K562 (cell line): Measurements from ENCODE around the gene GAD1. TPM values are rescaled to one million over a fixed set of nuclear protein-coding genes. Genes with fewer than 3 reads are reported as not detected.

Experiments
- ATAC-seq: fragments of 200-7000 bp; cut with Tn5 transposase; 3 replicates; pipeline ENCODE4 v1.9.1; 2020; ENCODE audit warnings: moderate library complexity
- BruUV-seq: library from RNA; stranded (reverse); fragments of 400-500 nt; replicated peaks from 2 replicates; lab custom pipeline; 2021; lab: Mats Ljungman, UMichigan
- CTCF ChIA-PET: fragments of 300-600 bp; formaldehyde crosslinking; extraction: SDS; loops from one replicate; lab custom pipeline; 2021; ENCODE audit warnings: low intra/inter-chr PET ratio; lab: Yijun Ruan, JAX
- POLR2A ChIA-PET: fragments of 300-600, 350-650 bp; sonication (Branson Sonifier 250); formaldehyde crosslinking; extraction: SDS; loops from one replicate; lab custom pipeline; 2021; ENCODE audit warnings: antibody characterized with exemption, inconsistent platforms; lab: Yijun Ruan, JAX
- DNase-seq, 4 experiments: peaks; one replicate each; pipeline versions ENCODE4 v3.0.0 to v3.0.0-alpha.2; 2011 to 2018; ENCODE audit warnings: low spot score in 3 of 4, mixed read lengths in 3 of 4; ENCODE audit errors: extremely low read depth in 1 of 4
- FAIRE-seq: peaks from 2 replicates; lab custom pipeline; 2011; peaks lifted over from hg19 to GRCh38; lab: Jason Lieb, UNC
- H2AFZ ChIP-seq: 2 replicates; pipeline ENCODE4 v1.6.0; 2011; ENCODE audit warnings: low read depth, low read length, control low read depth, inconsistent platforms
- H3K27ac ChIP-seq: fragments of 200-600 bp; 3 replicates; pipeline ENCODE4 v1.8.0; 2011; ENCODE audit warnings: low read depth, mild to moderate bottlenecking, control low read depth, inconsistent platforms, low read length, moderate library complexity, mixed read lengths; ENCODE audit errors: extremely low read depth
- H3K27me3 ChIP-seq, 2 experiments: fragments of 300-600 bp in 1 of 2; 2 replicates in 1 of 2; 3 replicates in 1 of 2; pipeline versions ENCODE4 v1.6.0 to v1.8.0; 2011; ENCODE audit warnings: inconsistent platforms in 2 of 2, low read length in 2 of 2, mild to moderate bottlenecking in 1 of 2, mixed read lengths in 1 of 2, moderate library complexity in 1 of 2; ENCODE audit not compliant: control insufficient read depth in 2 of 2, insufficient read depth in 2 of 2
- H3K36me3 ChIP-seq: fragments of 300-600 bp; 3 replicates; pipeline ENCODE4 v1.8.0; 2011; ENCODE audit warnings: mild to moderate bottlenecking, low read length, inconsistent platforms; ENCODE audit not compliant: control insufficient read depth, insufficient read depth
- H3K4me1 ChIP-seq, 2 experiments: fragments of 200-600 bp in 1 of 2; replicated peaks in 1 of 2; 2 replicates in 1 of 2; 3 replicates in 1 of 2; pipeline versions ENCODE4 v1.5.1 to v1.8.0; 2011; ENCODE audit warnings: inconsistent platforms in 2 of 2, low read length in 2 of 2, mild to moderate bottlenecking in 1 of 2, mixed read lengths in 1 of 2, moderate library complexity in 1 of 2; ENCODE audit not compliant: control insufficient read depth in 2 of 2, insufficient read depth in 2 of 2
- H3K4me2 ChIP-seq: 2 replicates; pipeline ENCODE4 v1.6.1; 2011; ENCODE audit warnings: low read length, control low read depth, inconsistent platforms, mixed read lengths; ENCODE audit not compliant: insufficient read depth
- H3K4me3 ChIP-seq: fragments of 200-600 bp; sonication (generic), shearing (Covaris generic); 2 replicates; pipeline ENCODE4 v1.5.1; 2016; ENCODE audit warnings: control low read depth, inconsistent platforms
- H3K79me2 ChIP-seq: fragments of 200-600 bp; 3 replicates; pipeline ENCODE4 v1.8.0; 2011; ENCODE audit warnings: low read length, inconsistent platforms; ENCODE audit not compliant: control insufficient read depth, insufficient read depth
- H3K9ac ChIP-seq, 2 experiments: 2 replicates each; pipeline versions ENCODE4 v1.6.0 to v1.6.1; 2011; ENCODE audit warnings: low read depth in 2 of 2, low read length in 2 of 2, control low read depth in 1 of 2, inconsistent platforms in 1 of 2, mild to moderate bottlenecking in 1 of 2, mixed read lengths in 1 of 2; ENCODE audit not compliant: insufficient read depth in 1 of 2
- H3K9me1 ChIP-seq: one replicate; pipeline ENCODE4 v1.6.0; 2011; ENCODE audit warnings: inconsistent platforms, mild to moderate bottlenecking, low read length, moderate library complexity; ENCODE audit not compliant: control insufficient read depth, insufficient read depth
- H3K9me3 ChIP-seq: replicated peaks from 2 replicates; pipeline ENCODE4 v1.5.1; 2011; ENCODE audit warnings: low read depth, low read length, inconsistent platforms; ENCODE audit not compliant: control insufficient read depth, insufficient read depth
- H4K20me1 ChIP-seq: replicated peaks from 2 replicates; pipeline ENCODE4 v1.6.1; 2011; ENCODE audit warnings: low read length, inconsistent platforms, mixed read lengths; ENCODE audit not compliant: control insufficient read depth, insufficient read depth
- BRD4 ChIP-seq: fragments of 200-600 bp; sonication (generic); IDR thresholded peaks from 2 replicates; pipeline ENCODE4 v1.6.1; 2017; ENCODE audit warnings: inconsistent platforms
- GTF2E2 ChIP-seq: fragments of 200-800 bp; sonication (Bioruptor generic); IDR thresholded peaks from 2 replicates; pipeline ENCODE4 v1.6.1; 2016; ENCODE audit warnings: missing genetic modification characterization, missing compliant biosample characterization
- HNRNPK ChIP-seq: fragments of 200-400 bp; formaldehyde crosslinking; IDR thresholded peaks from one replicate; pipeline ENCODE4 v1.6.1; 2018; ENCODE audit warnings: mild to moderate bottlenecking, low read depth, low read length; ENCODE audit not compliant: poor library complexity, severe bottlenecking
- KDM1A ChIP-seq, 2 experiments: fragments of 450-650 bp; IDR thresholded peaks; 2 replicates each; pipeline ENCODE4 v1.6.1; 2016; ENCODE audit warnings: mild to moderate bottlenecking in 2 of 2
- MXI1 ChIP-seq: IDR thresholded peaks from 2 replicates; pipeline ENCODE4 v1.6.1; 2011; ENCODE audit warnings: low read depth, mild to moderate bottlenecking, improper control_type of control experiment, low read length
- PHF8 ChIP-seq: fragments of 200-600 bp; sonication (generic); IDR thresholded peaks from 2 replicates; pipeline ENCODE4 v1.6.1; 2012; ENCODE audit warnings: mixed run types, mild to moderate bottlenecking, inconsistent platforms, low read length, moderate library complexity, borderline replicate concordance
- SP1 ChIP-seq: sonication (generic); formaldehyde crosslinking; IDR thresholded peaks from 2 replicates; pipeline ENCODE4 v1.8.1; 2022; ENCODE audit warnings: mild to moderate bottlenecking, missing genetic modification reagents
- WHSC1 ChIP-seq: IDR thresholded peaks from one replicate; pipeline ENCODE4 v1.6.1; 2012; ENCODE audit warnings: low read length, control low read depth, inconsistent platforms
- ZNF253 ChIP-seq: fragments of 250-450 bp; sonication (Bioruptor Pico); conservative IDR thresholded peaks from 2 replicates; pipeline ENCODE4 v1.6.1; 2021; ENCODE audit warnings: mild to moderate bottlenecking
- WGBS: fragments of 100-300 bp; shearing (Covaris generic); methylation state at CpG from one replicate; pipeline ENCODE4 v1.1.6; 2016; ENCODE audit warnings: low coverage, mixed read lengths; ENCODE audit not compliant: insufficient coverage; ENCODE audit errors: missing lambda C conversion rate; 5-methylcytosine and 5-hydroxymethylcytosine counted together
- in situ Hi-C: fragments of 300-500 bp; cut with MboI; formaldehyde crosslinking; loops from 4 replicates; pipeline ENCODE4 v1.15.0; 2018; ENCODE audit warnings: inconsistent platforms, mixed read lengths
- intact Hi-C: fragments of 100-400 bp; cut with micrococcal nuclease; formaldehyde crosslinking; loops from 2 replicates; pipeline ENCODE4 v1.14.2; 2022
- polyA plus RNA-seq, 8 experiments: library from polyadenylated mRNA; depleted of rRNA in 4 of 8; stranded (reverse) in 5 of 8; unstranded in 3 of 8; fragments of >200 nt; fragmentation: Nextera tagmentation in 2 of 8; fragmentation: Illumina TruSeq in 1 of 8; extraction: Ambion mirVana in 2 of 8; extraction: Trizol in 1 of 8; gene quantifications; 2 replicates each; pipeline versions ENCODE4 v1.2.1 to v1.2.3, GENCODE V29; 2011 to 2014; ENCODE audit warnings: inconsistent platforms in 1 of 8, missing spikeins in 1 of 8
- total RNA-seq, 7 experiments: library from RNA; depleted of rRNA in 6 of 7; stranded (reverse); fragments of >200 nt in 6 of 7; fragmentation: Illumina TruSeq in 2 of 7; extraction: Trizol in 2 of 7; gene quantifications; 2 replicates each; pipeline versions ENCODE4 v1.2.1 to v1.2.3, GENCODE V29; 2011 to 2021; ENCODE audit warnings: low replicate concordance in 1 of 7
- TF ChIP-seq, protein P1 (sequence below): sonication (generic); formaldehyde crosslinking; IDR thresholded peaks from 2 replicates; pipeline ENCODE4 v1.8.0; 2023; ENCODE audit warnings: mild to moderate bottlenecking, missing genetic modification reagents
- TF ChIP-seq, protein P2 (sequence below): sonication (generic); formaldehyde crosslinking; IDR thresholded peaks from 2 replicates; pipeline ENCODE4 v1.8.0; 2022; ENCODE audit warnings: mild to moderate bottlenecking, missing genetic modification reagents
- TF ChIP-seq, protein P3 (sequence below): fragments of 250-450 bp; sonication (Bioruptor Pico); IDR thresholded peaks from 2 replicates; pipeline ENCODE4 v1.8.0; 2021; ENCODE audit warnings: borderline replicate concordance, mild to moderate bottlenecking, moderate library complexity; ENCODE audit not compliant: poor library complexity, severe bottlenecking

The GAD1 gene
- total and polyA plus RNA-seq, 9 of the 15 experiments (the other 6 are each of a cell fraction or from before 2014, with no cell fraction given): 2.7 to 29.1 (median 15.7) TPM

DNA sequence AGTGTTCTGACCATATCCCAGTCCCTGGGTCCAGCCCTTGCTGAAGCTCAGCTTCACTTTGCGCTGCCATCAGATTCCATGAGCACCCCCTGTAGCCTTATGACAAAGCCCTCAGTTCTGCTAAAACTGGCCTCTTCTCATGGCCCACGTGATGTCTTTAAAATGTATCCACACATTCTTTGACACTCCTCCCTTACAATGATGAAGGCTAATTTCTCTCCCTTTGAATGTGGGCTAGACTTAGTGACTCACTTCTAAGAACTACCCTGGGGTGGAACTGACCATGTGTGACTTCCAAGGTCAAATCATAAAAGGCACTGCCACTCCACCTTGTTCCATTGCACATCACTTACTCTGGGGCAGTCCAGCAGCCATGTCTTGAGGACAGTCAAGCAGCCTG is 67.0 kb downstream of the GAD1 start:
- TF ChIP-seq, protein P1, sequence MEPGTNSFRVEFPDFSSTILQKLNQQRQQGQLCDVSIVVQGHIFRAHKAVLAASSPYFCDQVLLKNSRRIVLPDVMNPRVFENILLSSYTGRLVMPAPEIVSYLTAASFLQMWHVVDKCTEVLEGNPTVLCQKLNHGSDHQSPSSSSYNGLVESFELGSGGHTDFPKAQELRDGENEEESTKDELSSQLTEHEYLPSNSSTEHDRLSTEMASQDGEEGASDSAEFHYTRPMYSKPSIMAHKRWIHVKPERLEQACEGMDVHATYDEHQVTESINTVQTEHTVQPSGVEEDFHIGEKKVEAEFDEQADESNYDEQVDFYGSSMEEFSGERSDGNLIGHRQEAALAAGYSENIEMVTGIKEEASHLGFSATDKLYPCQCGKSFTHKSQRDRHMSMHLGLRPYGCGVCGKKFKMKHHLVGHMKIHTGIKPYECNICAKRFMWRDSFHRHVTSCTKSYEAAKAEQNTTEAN (CRISPR knock-in tag): no peak
- TF ChIP-seq WHSC1 (no peak), GTF2E2 (no peak), KDM1A (IDR thresholded peaks at IDR 0.05) (no peak), HNRNPK (no peak), PHF8 (no peak), SP1 (no peak), BRD4 (no peak), ZNF253 (CRISPR knock-in tag) (no peak), MXI1 (no peak)
- TF ChIP-seq, protein P2, sequence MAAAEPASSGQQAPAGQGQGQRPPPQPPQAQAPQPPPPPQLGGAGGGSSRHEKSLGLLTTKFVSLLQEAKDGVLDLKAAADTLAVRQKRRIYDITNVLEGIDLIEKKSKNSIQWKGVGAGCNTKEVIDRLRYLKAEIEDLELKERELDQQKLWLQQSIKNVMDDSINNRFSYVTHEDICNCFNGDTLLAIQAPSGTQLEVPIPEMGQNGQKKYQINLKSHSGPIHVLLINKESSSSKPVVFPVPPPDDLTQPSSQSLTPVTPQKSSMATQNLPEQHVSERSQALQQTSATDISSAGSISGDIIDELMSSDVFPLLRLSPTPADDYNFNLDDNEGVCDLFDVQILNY: no peak
- TF ChIP-seq, protein P3, sequence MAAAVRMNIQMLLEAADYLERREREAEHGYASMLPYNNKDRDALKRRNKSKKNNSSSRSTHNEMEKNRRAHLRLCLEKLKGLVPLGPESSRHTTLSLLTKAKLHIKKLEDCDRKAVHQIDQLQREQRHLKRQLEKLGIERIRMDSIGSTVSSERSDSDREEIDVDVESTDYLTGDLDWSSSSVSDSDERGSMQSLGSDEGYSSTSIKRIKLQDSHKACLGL (CRISPR knock-in tag): no peak
- no TSS peak for BruUV-seq
- CTCF ChIA-PET: no interaction called here
- no peak overlapping the region for H3K4me2 ChIP-seq
- DNase-seq (no peak), ATAC-seq (no peak), FAIRE-seq (no peak)
- no peak overlapping the region for H3K4me3 ChIP-seq
- intact Hi-C loops (no loop called here), in situ Hi-C loops (no loop called here)
- H3K4me1 ChIP-seq: no peaks in the 10 kb centered on the region
- H3K9me1 ChIP-seq: no peaks in the 10 kb centered on the region
- POLR2A ChIA-PET: no interaction called here
- no peaks in the 10 kb centered on the region for H4K20me1 ChIP-seq
- no peak overlapping the region for H3K9ac ChIP-seq
- H2AFZ ChIP-seq: no peak overlapping the region
- H3K27me3 ChIP-seq: peaks cover 28 to 32% of the 10 kb centered on the region in 2 experiments; a peak in 4 of 5 replicates
- 0% methylated on average over 2 of the region's 2 CpGs for WGBS
- no peaks in the 10 kb centered on the region for H3K36me3 ChIP-seq
- H3K27ac ChIP-seq: no peak overlapping the region
- H3K9me3 ChIP-seq: no peaks in the 10 kb centered on the region
- H3K79me2 ChIP-seq: no peaks in the 10 kb centered on the region
